Measurements from ENCODE around the gene INPP5K. TPM values are rescaled to one million over a fixed set of nuclear protein-coding genes. Genes with fewer than 3 reads are reported as not detected.

The INPP5K gene
- total and polyA plus RNA-seq, 7 donors: 25.7 to 66.5 (median 41.0) TPM

DNA sequence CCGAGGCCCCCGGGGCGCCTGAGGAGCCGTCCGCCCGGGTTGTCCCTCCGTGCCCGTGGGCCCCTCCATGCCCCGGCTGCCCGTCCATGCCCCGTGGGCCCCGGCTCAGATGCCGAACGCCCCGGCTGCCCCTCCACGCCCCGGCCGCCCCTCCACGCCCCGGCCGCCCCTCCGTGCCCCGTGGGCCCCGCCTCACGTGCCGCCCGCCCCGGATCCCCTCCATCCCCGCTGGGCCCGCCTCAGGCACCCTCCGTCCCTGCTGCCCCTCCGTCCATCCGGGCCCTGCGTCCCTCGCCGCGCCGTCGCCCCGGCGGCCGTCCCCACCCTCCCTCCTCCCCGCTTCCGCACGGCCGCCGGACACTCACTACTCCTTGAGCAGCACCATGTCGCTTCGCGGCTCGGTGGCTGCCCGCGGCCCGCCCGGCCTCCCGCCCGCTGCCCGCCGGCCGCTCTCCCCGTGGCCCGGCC lies 45.8 kb upstream of the INPP5K start:
- Histone ChIP-seq H3K27me3 (no peaks in the 10 kb centered on the region), H3K27ac (peak overlapping the region; percentile 85 to 99 (median 96)), H3K36me3 (peaks cover 0 to 6% (median 0%) of the 10 kb centered on the region in 4 donors), H3K9me3 (no peaks in the 10 kb centered on the region), H3K4me3 (peak overlapping the region; percentile 71 to 96 (median 92)), H3K4me1 (peaks cover 0 to 40% (median 34%) of the 10 kb centered on the region in 4 donors)
- intact Hi-C loops (cut with DNase I): loop anchor here (5.0 kb wide), 1 partner anchor 45 kb away; the partner anchor contains the start of gene INPP5K
- peak; percentile 76 for DNase-seq
- 1 to 2% methylated on average over 62 of the region's 62 CpGs for WGBS, 2 donors
- TF ChIP-seq POLR2A (IDR thresholded peaks at IDR 0.05) (no peak), POLR2AphosphoS5 (IDR thresholded peaks at IDR 0.05) (no peak), CTCF (IDR thresholded peaks at IDR 0.05) (no peak), EP300 (IDR thresholded peaks at IDR 0.05) (no peak)

DNA sequence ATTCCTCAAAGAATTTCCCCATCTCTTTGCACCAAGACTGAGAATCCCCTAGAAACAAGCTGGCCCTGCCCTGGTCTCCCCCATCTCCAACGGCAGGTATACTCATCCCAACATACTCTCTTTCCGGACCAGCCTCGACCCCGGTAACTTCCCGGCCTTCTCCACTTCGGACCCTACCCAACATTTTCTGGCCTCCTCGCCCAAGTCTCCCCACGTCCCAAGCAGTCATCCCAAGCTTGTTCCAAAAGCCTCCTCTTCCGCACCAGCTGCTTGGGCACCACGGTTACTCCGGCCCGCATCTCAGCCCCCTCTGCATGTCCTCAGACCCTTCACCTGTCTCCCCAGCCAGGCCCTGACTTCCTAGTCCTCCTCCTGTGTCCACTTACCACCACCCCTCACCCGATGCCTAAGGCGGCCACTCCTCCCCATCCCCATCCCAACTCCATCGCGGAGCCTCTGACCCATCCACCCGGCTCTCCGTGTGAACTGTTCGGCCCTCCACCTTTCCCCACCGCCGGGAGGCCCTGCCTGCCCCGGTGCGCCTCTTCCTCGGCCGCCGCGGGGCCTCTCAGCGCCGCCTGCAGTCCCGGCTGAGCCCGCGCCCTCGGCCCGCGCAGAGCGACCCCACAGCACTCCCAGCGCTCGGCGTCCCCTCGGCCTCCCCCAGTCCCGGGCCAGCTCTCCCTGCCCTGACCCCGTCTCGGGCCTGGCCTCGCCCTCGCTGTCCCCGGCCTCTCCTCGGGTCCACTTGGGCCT lies 45.2 kb upstream of the INPP5K start:
- DNase-seq: no peak
- Histone ChIP-seq H3K36me3 (peaks cover 0 to 8% (median 0%) of the 10 kb centered on the region in 4 donors), H3K4me3 (peak overlapping the region; percentile 71 to 96 (median 92)), H3K9me3 (no peaks in the 10 kb centered on the region), H3K4me1 (peaks cover 0 to 41% (median 37%) of the 10 kb centered on the region in 4 donors), H3K27ac (peak overlapping the region; percentile 85 to 99 (median 96)), H3K27me3 (no peaks in the 10 kb centered on the region)
- intact Hi-C loops (cut with DNase I): loop anchor here (5.0 kb wide), 1 partner anchor 44 kb away; the partner anchor contains the start of gene INPP5K
- WGBS, 2 donors: 5 to 11% methylated on average over 47 of the region's 47 CpGs
- no peak for TF ChIP-seq POLR2AphosphoS5 (IDR thresholded peaks at IDR 0.05)
- TF ChIP-seq EP300 (IDR thresholded peaks at IDR 0.05): no peak
- peak in 3 of 4 experiments; percentile 5 to 42 (median 23) for TF ChIP-seq CTCF (IDR thresholded peaks at IDR 0.05)

DNA sequence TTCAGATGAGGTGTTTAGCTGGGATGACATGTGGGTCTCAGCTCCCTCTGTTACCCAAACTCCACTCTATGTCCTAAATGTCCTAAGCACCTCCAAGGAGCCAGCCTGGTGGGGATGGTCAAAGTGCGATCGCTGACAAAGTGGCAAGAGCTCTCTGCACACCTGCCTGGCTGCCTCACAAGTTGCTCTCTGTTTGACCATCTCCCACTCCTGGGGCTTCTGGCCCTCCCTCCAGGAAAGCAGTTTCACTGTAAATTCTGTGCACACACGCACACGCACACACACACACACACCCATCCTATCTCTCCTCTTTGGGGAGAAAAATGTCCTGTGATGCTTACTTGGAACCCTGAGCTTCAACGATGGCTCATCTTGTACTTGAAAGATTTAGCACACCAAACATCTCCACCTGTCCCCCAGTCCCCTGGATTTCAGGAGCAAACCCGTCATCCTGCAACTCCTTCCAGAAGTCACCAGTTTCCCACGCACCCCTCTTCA lies 44.5 kb upstream of the INPP5K start:
- peaks cover 0 to 42% (median 39%) of the 10 kb centered on the region in 4 donors for H3K4me1 ChIP-seq

More for the DNA sequence above, 44.5 kb upstream of the INPP5K start:
- Histone ChIP-seq H3K9me3 (no peaks in the 10 kb centered on the region), H3K27me3 (no peaks in the 10 kb centered on the region), H3K36me3 (peaks cover 0 to 8% (median 0%) of the 10 kb centered on the region in 4 donors), H3K27ac (peak overlapping the region in 1 of 4 donors; percentile 99), H3K4me3 (peak overlapping the region; percentile 71 to 96 (median 92))
- TF ChIP-seq CTCF (IDR thresholded peaks at IDR 0.05) (no peak), EP300 (IDR thresholded peaks at IDR 0.05) (no peak), POLR2AphosphoS5 (IDR thresholded peaks at IDR 0.05) (no peak), POLR2A (IDR thresholded peaks at IDR 0.05) (no peak)
- intact Hi-C loops (cut with DNase I): loop anchor here (5.0 kb wide), 1 partner anchor 44 kb away; the partner anchor contains the start of gene INPP5K
- no peak for DNase-seq
- WGBS, 2 donors: 70 to 80% methylated on average over 7 of the region's 7 CpGs
